ENCODE data around the gene TOMM20L.

DNA sequence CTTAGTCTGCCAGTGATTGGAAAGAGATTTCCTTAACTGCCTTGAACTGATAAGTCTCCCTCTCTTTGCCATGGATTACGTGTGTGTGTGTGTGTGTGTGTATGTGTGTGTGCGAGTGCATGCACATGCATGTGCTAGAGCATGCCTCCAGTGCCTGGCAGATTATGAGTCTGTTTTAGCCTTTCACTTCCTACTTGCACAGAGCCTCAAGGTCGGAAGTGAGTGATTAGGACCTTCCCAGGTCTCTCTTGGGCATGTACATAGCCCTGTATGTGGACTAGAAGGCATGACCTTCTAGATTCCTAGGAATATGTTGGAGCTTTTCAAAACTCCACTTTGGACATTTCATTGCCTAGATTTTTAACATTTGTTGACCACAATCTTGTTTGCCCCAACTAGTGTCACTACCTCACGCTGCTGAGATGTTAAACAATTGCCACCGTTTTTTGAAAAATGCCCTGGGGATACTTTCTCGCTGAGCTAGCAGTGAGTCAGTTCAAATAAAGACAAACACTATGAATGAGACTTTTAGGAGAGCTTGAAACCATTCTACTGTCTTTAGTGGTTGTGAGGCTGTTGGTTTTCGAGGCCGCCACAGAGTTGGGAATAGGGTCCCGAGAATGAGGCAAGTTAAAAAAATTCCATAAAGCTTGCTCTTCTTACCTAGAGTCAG is 60.0 kb downstream of the TOMM20L start:
- TF ChIP-seq, protein P1, sequence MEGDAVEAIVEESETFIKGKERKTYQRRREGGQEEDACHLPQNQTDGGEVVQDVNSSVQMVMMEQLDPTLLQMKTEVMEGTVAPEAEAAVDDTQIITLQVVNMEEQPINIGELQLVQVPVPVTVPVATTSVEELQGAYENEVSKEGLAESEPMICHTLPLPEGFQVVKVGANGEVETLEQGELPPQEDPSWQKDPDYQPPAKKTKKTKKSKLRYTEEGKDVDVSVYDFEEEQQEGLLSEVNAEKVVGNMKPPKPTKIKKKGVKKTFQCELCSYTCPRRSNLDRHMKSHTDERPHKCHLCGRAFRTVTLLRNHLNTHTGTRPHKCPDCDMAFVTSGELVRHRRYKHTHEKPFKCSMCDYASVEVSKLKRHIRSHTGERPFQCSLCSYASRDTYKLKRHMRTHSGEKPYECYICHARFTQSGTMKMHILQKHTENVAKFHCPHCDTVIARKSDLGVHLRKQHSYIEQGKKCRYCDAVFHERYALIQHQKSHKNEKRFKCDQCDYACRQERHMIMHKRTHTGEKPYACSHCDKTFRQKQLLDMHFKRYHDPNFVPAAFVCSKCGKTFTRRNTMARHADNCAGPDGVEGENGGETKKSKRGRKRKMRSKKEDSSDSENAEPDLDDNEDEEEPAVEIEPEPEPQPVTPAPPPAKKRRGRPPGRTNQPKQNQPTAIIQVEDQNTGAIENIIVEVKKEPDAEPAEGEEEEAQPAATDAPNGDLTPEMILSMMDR (IDR thresholded peaks at IDR 0.05; ENCODE audit: insufficient read depth, low read depth, low read length), result no peak
- TF ChIP-seq EZH2 (IDR thresholded peaks at IDR 0.05; ENCODE audit: insufficient read depth, low read length), result no peak
